Measurements from ENCODE around the gene CFAP61. TPM values are rescaled to one million over a fixed set of nuclear protein-coding genes. Genes with fewer than 3 reads are reported as not detected.
"Not testable (repeated sequence)": the region's sequence is repeated elsewhere in the genome, so short reads cannot be mapped to it uniquely, and the experiment has no call there.

The CFAP61 gene
- total RNA-seq, 1 donor from 2014 or later, result not detected

DNA sequence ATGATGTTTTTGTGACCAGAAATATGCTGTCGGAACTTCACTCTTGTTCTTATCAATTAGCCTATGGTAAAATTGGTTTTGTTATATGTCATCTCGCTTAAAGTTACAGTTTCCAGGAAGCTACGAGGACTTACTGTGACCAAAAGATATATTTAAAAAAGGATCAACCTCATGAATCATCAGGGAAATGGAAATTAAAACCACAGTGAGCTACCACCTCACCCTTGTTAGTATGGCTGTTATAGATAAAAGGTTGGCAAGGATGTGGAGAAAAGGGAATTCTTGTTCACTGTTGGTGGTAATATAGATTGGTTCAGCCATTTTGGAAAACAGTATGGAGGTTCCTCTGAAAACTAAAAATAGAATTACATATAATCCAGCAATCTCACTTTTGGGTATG, 301.2 kb downstream of the CFAP61 start:
- no peak for DNase-seq (ENCODE audit: extremely low read depth, low read depth, low spot score)

DNA sequence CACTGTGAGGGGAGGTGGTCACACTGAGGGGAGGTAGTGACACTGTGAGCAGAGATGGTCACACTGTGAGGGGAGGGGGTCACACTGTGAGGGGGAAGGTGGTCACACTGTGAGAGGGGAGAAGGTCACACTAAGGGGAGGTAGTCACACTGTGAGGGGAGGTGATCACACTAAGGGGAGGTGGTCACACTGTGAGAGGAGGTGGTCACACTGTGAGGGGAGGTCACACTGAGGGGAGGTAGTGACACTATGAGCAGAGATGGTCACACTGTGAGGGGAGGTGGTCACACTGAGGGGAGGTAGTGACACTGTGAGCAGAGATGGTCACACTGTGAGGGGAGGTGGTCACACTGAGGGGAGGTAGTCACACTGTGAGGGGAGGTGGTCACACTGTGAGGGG, 303.2 kb downstream of the CFAP61 start:
- not testable (repeated sequence) for DNase-seq (ENCODE audit: extremely low read depth, low read depth, low spot score)

DNA sequence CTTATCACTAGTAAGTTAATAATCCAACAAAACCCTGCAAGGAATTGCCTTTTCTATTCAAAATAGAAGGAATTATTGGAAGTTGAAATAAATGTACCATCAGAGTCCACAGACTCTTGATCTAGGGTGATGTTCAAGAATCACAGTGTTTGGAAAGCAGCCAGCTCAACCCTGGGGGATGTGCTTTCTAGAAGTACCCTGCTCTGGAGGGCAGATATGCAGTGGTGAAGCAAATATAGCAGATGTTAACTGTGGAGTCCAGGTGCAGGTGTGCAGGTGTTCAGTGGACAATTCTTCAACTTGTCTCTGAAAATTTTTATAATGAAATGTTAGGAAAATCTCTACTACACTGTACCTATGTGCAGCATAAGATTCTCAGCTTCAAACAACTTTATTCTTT, 306.5 kb downstream of the CFAP61 start:
- no peak for DNase-seq (ENCODE audit: extremely low read depth, low read depth, low spot score)

DNA sequence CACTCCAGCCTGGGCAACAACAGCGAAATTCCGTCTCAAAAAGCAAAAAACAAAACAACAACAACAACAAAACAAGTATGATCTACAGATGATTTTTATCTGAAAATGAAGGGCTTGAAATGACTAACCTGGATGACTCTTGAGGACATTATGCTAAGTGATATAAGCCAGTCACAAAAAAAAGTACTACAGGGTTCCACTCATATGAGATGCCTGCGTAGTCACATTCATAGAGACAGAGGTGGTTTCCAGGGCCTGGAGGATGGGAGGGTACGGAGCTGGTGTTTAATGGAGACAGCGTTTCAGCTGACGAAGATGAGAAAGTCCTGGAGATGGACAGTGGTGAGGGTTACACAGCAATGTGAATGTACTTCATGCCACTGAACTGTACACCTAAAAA, 307.3 kb downstream of the CFAP61 start:
- no peak for DNase-seq (ENCODE audit: extremely low read depth, low read depth, low spot score)

DNA sequence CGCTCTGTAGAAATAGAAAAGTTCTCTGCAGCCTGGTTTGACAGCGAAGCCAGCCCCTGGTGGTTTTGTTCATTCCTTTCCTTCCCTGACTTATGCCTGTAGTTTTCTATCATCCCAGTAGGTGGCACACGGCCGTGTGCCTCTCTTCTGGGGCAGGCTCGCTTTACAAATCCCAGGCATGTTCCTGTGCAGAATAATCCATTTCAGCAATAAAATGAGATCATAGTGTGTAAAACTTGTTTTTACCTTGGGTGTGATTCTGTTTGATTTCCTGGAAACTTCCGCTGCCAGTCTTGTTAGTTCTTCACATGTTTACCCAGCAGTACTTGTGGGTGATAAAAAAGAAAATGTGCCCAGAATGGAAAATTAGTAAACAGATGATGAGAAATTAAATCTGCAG, 308.1 kb downstream of the CFAP61 start:
- peak; percentile 23 for DNase-seq (ENCODE audit: extremely low read depth, low read depth, low spot score)

DNA sequence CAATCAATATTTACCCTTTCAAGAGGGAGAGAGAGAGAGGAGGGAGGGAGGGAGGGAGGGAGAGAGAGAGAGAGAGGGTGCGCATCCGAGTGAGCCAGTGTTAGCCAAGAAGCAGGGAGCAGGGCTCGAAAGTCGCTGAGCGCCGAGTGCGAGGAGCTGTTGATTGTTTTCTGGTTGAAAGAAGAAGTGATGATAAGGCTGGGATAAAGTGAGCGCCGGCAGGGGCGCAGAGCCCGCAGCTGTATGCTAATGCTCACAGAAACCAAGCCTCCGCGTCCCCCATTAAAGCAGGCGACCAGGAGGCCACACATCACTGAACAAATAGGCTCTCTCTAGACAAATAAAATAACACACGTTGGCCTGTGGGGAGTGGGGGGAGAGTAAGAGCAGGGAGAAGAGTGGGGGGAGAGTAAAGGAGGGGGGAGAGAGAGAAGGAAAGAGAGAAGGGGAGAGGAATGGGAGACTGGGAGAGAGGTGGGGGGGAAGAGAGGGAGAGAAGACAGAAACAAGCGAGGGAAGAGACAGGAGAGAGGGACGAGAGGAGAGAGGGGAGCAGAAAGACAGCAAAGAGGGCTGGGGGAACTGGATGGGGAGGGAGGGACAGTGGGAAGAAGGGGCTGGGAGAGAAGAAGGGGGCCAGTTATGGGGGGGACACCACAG, 310.6 kb downstream of the CFAP61 start:
- DNase-seq (ENCODE audit: extremely low read depth, low read depth, low spot score), result no peak

DNA sequence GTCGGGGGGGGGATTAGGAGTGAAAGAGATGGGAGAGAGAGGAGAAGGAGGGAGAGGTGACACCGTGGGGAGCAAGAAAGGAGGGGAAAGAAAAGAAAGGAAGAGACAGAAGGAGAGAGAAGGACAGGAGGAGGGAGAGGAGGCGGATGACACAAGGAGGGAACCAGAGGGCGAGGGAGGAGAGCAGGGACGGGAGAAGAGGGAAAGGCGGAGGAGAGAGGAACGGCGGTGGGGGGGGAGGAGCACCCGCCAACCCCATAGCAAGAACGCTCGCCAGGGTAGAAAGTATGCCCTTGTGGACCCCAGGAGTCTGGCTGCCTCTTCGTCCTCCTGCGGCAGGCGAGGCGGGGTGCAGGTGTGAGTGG, 311.1 kb downstream of the CFAP61 start:
- no peak for DNase-seq (ENCODE audit: extremely low read depth, low read depth, low spot score)

DNA sequence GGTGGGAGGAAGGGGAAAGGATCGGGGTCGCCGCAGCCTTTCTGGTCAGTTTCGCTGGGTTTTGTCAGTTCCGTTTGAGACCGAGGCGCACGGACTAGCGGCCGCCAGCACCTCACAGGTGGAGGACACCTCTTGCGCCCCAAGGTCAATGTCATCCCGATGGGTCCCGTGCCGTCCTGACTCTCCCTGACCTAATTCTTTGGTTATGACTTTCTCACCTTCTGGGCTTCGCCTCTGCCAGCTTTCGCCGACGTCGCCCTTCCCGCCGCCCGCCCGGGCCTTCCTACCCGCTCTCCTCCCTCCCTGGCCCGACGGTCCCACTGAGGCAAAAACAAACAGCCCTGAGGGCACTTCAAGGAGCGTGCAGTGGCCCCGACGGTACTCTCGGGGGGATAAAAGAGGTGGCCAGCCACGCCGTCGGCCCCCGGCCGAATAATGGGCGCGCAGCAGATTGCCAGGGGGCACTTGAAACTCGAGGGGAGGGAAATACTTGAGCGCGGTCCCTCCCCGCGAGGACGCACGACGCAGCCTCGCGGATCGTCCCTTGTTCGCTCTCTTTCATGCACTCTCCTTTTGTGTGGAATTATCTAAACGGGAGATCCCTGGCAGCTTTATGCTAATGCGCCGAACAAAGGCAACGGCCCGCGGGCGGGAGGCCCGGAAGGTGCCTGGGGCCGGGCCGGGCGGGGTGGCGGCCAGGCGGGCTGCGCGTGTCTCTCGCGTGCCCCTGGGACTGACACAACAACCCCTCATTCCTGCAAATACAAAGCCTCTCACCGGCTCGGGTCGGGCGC, 311.7 kb downstream of the CFAP61 start:
- DNase-seq (ENCODE audit: extremely low read depth, low read depth, low spot score), result no peak

DNA sequence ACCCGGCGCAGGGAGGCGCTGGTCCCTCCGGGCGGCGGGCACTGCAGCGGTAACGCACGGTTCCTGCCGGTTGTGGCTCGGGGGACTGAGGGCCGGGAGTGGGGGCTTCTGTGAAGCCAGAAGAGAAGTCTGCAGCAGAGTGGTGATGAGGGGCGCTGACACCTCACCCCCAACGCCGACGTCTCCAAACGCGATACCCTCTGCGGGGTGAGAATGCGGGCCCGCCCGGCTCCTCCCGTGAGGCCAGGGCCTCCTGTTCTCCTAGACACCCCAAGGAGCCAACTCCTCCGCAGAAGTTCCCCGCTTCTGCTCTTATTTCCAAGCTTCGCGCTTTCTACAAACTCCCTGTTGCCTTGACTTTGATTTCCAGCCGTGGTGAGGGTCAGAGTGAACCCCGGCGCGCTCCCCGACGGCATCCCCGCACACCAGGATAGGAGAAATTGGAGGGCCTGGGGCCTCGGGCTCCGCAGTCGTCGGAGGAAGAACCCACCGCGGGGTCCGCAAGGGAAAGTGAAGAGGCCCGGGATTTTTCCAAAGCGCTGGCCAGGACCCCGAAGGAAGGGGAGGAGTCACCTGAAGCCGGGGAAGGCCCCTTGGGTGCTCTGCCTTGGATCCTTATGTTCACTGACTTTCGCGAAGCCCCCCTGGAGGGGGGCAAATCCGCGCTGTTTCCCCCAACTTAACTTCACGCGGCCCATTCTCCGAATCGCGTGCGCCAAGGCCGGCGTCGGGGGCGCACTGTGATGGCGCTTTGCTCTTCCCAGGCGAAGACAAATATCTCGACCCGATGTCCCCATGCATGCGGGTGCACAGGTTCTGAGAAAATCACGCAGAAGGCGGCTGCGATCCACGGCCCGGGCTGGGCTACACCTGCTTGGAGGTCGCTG, 312.5 kb downstream of the CFAP61 start:
- DNase-seq (ENCODE audit: extremely low read depth, low read depth, low spot score), result no peak

DNA sequence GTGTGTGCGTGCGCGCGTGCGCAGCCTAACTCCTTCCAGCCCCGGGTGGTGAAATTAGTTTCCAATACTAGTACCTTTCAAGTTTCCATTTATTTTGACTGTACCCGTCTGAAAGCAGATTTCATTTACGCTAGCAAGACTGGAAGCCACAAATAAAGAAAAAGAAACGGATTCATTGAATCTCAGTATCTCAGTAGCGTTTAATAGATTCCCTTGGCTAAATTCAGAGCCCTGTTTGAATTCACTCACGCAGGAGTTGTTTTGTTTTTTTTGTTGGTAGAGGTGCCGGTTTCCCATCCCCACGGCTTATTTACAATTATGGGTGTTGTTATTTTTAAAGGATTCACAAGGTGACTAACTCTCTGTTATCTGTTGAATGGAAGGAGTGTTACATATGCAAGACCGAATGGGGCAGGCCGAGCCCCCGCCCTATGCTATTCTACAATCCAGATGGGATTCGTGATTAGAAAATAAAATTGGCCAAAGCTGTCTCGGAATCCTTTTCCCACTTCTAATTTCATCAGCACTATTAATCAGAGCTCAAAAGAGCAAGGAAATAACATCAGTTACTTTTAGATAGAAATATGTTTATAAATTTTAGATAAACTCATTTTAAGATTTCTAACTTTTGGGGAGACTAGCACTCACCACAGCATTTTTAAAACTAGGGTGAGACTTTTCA, 313.3 kb downstream of the CFAP61 start:
- DNase-seq (ENCODE audit: extremely low read depth, low read depth, low spot score), result no peak

DNA sequence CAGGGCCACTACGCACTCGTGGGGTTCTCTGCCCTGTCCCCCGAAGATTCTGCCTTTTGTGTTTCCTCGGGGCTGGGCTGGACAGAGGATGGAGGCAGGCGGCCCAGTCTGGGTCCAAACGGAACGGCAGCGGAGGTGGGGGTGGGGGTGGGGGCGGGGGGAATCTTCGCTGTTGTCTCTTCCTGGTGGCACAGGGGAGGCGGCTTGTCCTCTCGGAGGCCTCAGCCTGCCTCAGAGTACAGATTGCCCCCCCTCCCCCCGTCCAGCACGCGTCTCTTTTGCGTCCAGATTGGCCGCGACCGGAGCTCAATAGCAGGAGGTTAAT, 314.2 kb downstream of the CFAP61 start:
- DNase-seq (ENCODE audit: extremely low read depth, low read depth, low spot score), result no peak

DNA sequence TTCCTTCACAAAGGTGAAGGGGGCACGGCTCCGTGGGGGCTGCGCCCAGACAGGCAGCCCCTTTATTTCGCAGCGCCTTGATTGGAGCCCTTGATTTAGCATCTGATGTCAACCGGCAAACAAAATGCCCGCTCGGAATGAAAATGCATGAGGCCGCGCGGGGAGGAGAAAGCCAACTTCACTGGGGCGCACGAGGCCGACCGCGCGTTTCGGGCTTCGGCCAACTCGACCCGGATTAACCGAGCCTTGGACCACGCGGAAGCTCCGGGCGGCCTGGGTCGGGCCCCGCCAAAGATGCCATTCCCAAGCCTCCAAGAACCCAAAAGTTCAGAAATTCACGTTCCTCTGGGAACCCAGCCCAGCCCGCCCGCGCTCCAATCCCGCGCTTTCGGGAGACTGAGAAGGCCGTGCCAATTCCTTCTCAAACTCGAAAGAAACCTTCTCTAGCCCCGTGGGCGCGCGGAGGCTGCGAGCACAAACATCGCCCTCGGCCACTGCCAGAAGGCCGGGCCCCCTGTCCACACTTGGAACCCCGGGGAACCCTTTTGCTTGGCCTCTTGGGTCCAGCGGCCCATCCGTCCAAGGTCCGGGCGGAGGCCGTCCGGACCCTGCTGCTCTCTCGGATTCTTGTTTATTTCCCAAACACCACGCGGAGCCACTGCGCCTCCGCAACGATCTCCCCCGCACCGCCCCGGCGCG, 314.7 kb downstream of the CFAP61 start:
- DNase-seq (ENCODE audit: extremely low read depth, low read depth, low spot score), result no peak

DNA sequence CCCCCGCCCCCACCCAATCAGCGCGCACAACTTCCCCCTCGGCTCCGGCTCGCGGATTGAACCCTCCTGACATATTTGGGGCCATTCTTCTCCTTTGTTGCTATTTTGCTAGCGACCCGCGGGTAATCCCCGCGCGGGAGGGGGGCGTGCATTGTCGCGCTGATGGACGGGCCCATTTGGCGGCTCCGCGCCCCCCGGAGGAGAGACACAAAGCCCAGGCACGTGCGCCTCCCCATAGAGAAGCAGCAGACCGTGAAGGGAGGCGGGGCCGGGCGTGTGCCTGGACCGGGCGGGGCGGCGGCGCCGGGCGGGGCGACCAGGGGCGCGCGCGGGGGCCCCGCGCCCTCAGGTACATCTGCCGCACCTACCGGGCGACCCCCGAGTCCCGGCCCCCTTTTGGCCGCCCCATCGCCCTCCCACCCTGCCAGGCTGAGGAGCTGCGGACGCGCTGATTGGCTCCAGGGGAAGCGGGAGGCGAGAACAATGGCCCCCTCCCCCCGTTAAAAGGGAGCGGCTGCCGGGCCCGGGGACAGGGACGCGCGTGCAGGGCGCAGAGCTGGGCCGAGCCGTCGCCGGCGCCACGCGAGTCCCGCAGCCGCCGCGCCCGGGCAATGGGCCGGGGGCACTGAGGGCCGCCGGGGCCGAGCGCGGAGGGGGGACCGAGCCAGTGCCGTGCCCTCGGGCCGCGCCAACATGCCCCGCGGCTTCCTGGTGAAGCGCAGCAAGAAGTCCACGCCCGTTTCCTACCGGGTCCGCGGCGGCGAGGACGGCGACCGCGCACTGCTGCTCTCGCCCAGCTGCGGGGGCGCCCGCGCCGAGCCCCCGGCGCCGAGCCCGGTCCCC, 315.5 kb downstream of the CFAP61 start, which contains the start of gene INSM1:
Gene INSM1 (plus strand): TSS at position 530 of the 843 bp plus-strand sequence. CDS start 164 bp downstream, at position 694.
- no peak for DNase-seq (ENCODE audit: extremely low read depth, low read depth, low spot score)

DNA sequence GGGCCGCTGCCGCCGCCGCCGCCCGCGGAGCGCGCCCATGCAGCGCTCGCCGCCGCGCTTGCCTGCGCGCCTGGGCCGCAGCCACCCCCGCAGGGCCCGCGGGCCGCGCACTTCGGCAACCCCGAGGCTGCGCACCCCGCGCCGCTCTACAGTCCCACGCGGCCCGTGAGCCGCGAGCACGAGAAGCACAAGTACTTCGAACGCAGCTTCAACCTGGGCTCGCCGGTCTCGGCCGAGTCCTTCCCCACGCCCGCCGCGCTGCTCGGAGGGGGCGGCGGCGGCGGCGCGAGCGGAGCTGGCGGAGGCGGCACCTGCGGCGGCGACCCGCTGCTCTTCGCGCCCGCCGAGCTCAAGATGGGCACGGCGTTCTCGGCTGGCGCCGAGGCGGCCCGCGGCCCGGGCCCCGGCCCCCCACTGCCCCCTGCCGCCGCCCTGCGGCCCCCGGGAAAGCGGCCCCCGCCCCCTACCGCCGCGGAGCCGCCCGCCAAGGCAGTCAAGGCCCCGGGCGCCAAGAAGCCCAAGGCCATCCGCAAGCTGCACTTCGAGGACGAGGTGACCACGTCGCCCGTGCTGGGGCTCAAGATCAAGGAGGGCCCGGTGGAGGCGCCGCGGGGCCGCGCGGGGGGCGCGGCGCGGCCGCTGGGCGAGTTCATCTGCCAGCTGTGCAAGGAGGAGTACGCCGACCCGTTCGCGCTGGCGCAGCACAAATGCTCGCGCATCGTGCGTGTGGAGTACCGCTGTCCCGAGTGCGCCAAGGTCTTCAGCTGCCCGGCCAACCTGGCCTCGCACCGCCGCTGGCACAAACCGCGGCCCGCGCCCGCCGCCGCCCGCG, 316.3 kb downstream of the CFAP61 start:
- no peak for DNase-seq (ENCODE audit: extremely low read depth, low read depth, low spot score)

DNA sequence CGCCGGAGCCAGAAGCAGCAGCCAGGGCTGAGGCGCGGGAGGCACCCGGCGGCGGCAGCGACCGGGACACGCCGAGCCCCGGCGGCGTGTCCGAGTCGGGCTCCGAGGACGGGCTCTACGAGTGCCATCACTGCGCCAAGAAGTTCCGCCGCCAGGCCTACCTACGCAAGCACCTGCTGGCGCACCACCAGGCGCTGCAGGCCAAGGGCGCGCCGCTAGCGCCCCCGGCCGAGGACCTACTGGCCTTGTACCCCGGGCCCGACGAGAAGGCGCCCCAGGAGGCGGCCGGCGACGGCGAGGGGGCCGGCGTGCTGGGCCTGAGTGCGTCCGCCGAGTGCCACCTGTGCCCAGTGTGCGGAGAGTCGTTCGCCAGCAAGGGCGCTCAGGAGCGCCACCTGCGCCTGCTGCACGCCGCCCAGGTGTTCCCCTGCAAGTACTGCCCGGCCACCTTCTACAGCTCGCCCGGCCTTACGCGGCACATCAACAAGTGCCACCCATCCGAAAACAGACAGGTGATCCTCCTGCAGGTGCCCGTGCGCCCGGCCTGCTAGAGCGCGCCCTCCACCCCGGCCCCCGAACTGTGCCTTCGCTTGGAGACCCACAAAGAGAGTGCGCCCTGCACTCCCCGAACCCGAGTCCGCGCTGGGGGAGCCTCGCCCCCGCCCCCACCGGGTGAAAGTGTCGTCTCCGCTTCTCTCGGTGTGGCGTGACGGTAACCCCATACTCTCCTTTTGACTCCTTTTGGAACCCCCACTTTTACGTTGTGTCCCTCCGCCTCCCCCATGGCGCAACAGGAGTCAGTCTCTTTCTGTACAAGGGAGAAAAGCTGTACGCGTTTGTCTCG, 317.1 kb downstream of the CFAP61 start:
- no peak for DNase-seq (ENCODE audit: extremely low read depth, low read depth, low spot score)

DNA sequence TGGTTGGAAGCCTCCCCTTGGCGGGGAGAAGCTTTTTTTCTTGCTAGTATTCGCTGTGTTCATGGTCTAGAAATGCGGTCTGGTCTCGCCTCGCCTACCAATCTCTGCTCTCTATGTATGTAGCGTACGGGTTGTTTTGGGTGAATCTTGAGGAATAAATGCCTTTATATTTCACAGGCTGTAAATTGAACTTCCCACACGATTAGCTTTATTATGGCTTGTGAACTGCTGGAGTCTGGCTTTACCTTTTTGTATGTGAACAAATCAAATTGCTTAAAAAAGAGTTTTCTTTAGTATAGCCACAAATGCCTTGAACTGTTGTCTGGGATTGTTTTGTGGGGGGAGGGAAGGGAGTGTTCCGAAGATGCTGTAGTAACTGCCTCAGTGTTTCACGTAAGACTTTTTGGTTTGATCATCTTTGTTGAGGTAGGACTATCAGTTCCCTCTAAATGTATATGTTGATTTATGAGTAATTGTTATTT, 317.8 kb downstream of the CFAP61 start:
- DNase-seq (ENCODE audit: extremely low read depth, low read depth, low spot score), result no peak

DNA sequence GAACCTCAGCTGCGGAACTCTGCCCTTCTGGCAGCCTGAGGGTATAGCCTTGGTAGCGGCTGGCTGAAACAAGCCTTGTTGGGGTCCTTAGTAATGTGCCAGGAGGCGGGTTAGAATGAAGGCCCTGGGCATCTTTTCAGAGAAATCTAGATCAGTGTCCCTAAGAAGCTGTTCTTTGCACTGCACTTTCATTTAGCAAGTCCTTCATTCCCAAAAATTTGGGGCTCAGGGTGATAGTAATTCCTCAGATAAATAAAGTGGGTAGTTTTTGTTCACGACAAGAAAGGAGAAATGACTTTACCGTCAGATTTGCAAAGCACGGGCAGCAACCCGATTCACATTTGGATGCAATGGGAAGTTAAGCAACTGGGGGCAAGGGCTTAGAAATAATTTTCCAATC, 318.8 kb downstream of the CFAP61 start:
- no peak for DNase-seq (ENCODE audit: extremely low read depth, low read depth, low spot score)

DNA sequence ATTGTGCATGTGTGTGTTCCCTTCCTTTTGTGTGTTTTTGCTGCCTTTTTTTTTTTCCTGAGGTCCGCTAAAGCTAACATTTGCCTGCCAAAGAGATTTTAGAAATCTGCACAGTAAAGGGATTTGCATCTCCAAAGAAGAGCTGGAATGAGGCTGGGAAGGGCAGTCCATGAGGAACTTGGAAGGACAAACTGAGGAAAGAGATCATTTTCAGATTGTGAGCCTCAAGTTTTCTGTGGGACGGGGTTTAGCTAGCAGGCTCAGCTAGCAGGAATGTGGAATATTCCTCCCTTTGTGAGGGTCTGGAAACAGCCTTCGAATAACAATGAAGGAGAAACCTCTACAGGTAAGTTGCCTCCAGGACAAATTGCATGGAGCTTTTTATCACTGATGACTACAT, 319.3 kb downstream of the CFAP61 start:
- no peak for DNase-seq (ENCODE audit: extremely low read depth, low read depth, low spot score)

Data from glomerular endothelial cell (primary cell).